ENCODE measurements around the gene EVA1C. TPM values are rescaled to one million over a fixed set of nuclear protein-coding genes. Genes with fewer than 3 reads are reported as not detected.

EVA1C gene
- total RNA-seq, 1 experiment from 2014 or later = 22.2 TPM

DNA sequence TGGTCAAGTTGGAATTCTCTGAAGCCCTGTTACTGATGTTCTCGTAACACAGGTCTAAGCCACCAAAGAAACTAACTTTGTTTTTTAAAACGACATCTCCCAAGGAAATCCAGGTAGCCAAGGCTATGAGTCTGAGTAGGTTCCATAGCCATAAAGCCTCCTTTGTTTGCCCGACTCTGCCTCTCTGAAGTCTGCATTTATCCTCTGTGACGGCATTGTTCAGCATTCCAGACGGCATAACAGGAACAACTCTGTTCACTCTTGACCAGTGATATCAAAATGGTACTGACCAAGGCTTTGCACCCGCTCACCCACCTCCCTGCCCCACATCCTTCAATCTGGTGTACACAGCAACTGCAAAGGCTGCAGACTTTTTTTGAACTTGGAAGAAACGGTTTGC, 34.5 kb upstream of the EVA1C start:
- H3K27ac Mint-ChIP-seq (ENCODE audit: low read depth, unreplicated experiment) = peak overlapping the region; percentile 39
- H3K4me3 Mint-ChIP-seq (ENCODE audit: unreplicated experiment) = no peak overlapping the region
- ChIA-PET CTCF (no interaction called here), POLR2A (no interaction called here)
- H3K9me3 Mint-ChIP-seq (ENCODE audit: unreplicated experiment) = no peaks in the 10 kb centered on the region
- TF ChIP-seq, protein P1, sequence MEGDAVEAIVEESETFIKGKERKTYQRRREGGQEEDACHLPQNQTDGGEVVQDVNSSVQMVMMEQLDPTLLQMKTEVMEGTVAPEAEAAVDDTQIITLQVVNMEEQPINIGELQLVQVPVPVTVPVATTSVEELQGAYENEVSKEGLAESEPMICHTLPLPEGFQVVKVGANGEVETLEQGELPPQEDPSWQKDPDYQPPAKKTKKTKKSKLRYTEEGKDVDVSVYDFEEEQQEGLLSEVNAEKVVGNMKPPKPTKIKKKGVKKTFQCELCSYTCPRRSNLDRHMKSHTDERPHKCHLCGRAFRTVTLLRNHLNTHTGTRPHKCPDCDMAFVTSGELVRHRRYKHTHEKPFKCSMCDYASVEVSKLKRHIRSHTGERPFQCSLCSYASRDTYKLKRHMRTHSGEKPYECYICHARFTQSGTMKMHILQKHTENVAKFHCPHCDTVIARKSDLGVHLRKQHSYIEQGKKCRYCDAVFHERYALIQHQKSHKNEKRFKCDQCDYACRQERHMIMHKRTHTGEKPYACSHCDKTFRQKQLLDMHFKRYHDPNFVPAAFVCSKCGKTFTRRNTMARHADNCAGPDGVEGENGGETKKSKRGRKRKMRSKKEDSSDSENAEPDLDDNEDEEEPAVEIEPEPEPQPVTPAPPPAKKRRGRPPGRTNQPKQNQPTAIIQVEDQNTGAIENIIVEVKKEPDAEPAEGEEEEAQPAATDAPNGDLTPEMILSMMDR (IDR thresholded peaks at IDR 0.05; ENCODE audit: unreplicated experiment) = no peak
- DNase-seq (ENCODE audit: unreplicated experiment) = no peak
- H3K4me1 Mint-ChIP-seq (ENCODE audit: insufficient read depth, unreplicated experiment) = peaks cover 11% of the 10 kb centered on the region
- intact Hi-C loops (cut with micrococcal nuclease) = no loop called here
- H3K27me3 Mint-ChIP-seq (ENCODE audit: insufficient read depth, unreplicated experiment) = no peaks in the 10 kb centered on the region
- no TSS peak for BruUV-seq (replicated peaks)
- H3K36me3 Mint-ChIP-seq (ENCODE audit: insufficient read depth, unreplicated experiment) = peaks cover 89% of the 10 kb centered on the region

DNA sequence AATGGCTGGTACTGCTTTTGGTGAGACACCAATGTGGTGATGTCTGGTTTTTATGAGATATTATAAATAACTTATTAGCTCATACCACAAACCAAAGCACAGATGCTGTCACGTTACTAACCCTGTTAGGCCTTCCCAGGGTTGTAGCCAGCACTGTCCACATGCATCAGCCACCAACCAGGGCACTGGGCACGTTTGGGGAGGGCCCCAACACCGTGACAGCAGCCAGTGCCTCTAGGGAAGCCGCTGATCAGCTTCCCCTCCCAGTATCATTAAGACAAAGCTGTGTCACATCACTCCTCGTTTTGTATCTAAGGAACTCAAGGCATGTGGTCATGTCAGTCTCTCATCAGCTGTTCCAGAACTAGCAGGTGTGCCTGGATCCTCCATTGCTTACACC, 33.5 kb upstream of the EVA1C start:
- CTCF ChIA-PET = interaction anchor here (0.7 kb wide), 1 partner anchor 13 kb away, joined by 3 read pairs; no protein-coding TSS in a partner anchor

DNA sequence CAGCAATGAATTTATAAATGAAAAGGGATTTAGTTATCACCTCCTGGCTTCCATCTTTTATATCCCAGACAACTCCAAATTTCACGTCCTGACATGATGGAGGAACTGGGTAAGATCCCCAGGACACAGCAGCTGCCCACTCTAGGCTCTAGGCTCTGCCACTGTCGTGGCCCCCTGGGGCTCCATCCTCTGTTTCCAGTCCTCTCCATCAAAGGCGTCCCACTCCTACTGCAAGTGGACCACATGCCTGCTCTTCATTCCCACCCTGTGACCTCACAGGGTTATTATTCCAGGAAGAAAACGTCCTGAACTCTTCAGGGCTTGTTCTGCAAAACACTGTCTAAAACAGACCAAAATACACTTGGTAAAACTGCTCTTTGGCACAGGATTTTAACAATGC, 31.6 kb upstream of the EVA1C start:
- BruUV-seq (replicated peaks) = no TSS peak
- H3K9me3 Mint-ChIP-seq (ENCODE audit: unreplicated experiment) = no peaks in the 10 kb centered on the region

More for the DNA sequence above, 33.5 kb upstream of the EVA1C start:
- Mint-ChIP-seq H3K4me1 (ENCODE audit: insufficient read depth, unreplicated experiment) (peaks cover 6% of the 10 kb centered on the region), H3K4me3 (ENCODE audit: unreplicated experiment) (no peak overlapping the region), H3K9me3 (ENCODE audit: unreplicated experiment) (no peaks in the 10 kb centered on the region), H3K36me3 (ENCODE audit: insufficient read depth, unreplicated experiment) (peaks cover 95% of the 10 kb centered on the region), H3K27ac (ENCODE audit: low read depth, unreplicated experiment) (peak overlapping the region; percentile 39), H3K27me3 (ENCODE audit: insufficient read depth, unreplicated experiment) (no peaks in the 10 kb centered on the region)
- POLR2A ChIA-PET = no interaction called here
- DNase-seq (ENCODE audit: unreplicated experiment) = no peak
- BruUV-seq (replicated peaks) = no TSS peak
- TF ChIP-seq, protein P1 (IDR thresholded peaks at IDR 0.05; ENCODE audit: unreplicated experiment) = no peak
- intact Hi-C loops (cut with micrococcal nuclease) = no loop called here

DNA sequence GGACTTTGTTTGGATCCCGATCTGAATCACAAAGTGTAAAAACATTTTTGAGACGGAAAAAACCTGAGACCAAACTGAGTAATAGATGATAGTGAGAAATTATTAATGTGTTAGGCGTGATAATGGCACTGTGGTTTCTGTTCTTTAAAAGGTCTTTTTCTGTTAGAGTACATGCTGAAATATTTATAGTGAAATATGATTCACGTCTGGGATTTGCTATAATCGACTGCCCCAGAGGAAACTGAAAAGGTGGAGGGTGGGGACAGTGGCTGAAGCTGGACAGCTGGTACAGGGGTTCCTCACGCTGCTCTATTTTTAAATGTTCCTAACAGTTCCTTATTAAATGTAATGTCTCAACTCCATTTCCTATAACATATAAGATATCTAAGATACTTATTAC, 30.9 kb upstream of the EVA1C start:
- no peak for DNase-seq (ENCODE audit: unreplicated experiment)
- no peaks in the 10 kb centered on the region for H3K9me3 Mint-ChIP-seq (ENCODE audit: unreplicated experiment)
- H3K4me3 Mint-ChIP-seq (ENCODE audit: unreplicated experiment) = no peak overlapping the region
- peaks cover 95% of the 10 kb centered on the region for H3K36me3 Mint-ChIP-seq (ENCODE audit: insufficient read depth, unreplicated experiment)
- intact Hi-C loops (cut with micrococcal nuclease) = no loop called here
- POLR2A ChIA-PET = interaction anchor here (1.1 kb wide), 1 partner anchor 9 kb away, joined by 3 read pairs; no protein-coding TSS in a partner anchor
- H3K4me1 Mint-ChIP-seq (ENCODE audit: insufficient read depth, unreplicated experiment) = peaks cover 13% of the 10 kb centered on the region
- TF ChIP-seq, protein P1 (IDR thresholded peaks at IDR 0.05; ENCODE audit: unreplicated experiment) = no peak
- BruUV-seq (replicated peaks) = no TSS peak
- peak overlapping the region; percentile 51 for H3K27ac Mint-ChIP-seq (ENCODE audit: low read depth, unreplicated experiment)
- CTCF ChIA-PET = interaction anchor here (1.4 kb wide), 1 partner anchor 9 kb away, joined by 3 read pairs; no protein-coding TSS in a partner anchor
- no peaks in the 10 kb centered on the region for H3K27me3 Mint-ChIP-seq (ENCODE audit: insufficient read depth, unreplicated experiment)

More for the DNA sequence above, 31.6 kb upstream of the EVA1C start:
- no peak overlapping the region for H3K4me3 Mint-ChIP-seq (ENCODE audit: unreplicated experiment)
- DNase-seq (ENCODE audit: unreplicated experiment) = no peak
- intact Hi-C loops (cut with micrococcal nuclease) = no loop called here
- no peak overlapping the region for H3K27ac Mint-ChIP-seq (ENCODE audit: low read depth, unreplicated experiment)
- POLR2A ChIA-PET = no interaction called here
- H3K27me3 Mint-ChIP-seq (ENCODE audit: insufficient read depth, unreplicated experiment) = no peaks in the 10 kb centered on the region
- CTCF ChIA-PET = interaction anchor here (1.0 to 1.4 kb wide), 2 partner anchors 8 to 14 kb away, joined by 3 read pairs; no protein-coding TSS in a partner anchor
- TF ChIP-seq, protein P1 (IDR thresholded peaks at IDR 0.05; ENCODE audit: unreplicated experiment) = no peak
- H3K4me1 Mint-ChIP-seq (ENCODE audit: insufficient read depth, unreplicated experiment) = peaks cover 7% of the 10 kb centered on the region
- H3K36me3 Mint-ChIP-seq (ENCODE audit: insufficient read depth, unreplicated experiment) = peaks cover 100% of the 10 kb centered on the region
